Liver (tissue), 9 donors: ENCODE results near the gene CCDC61. TPM values are rescaled to one million over a fixed set of nuclear protein-coding genes. Genes with fewer than 3 reads are reported as not detected.

Experiments used
- DNase-seq: peaks from one replicate; pipeline ENCODE4 v3.0.0-alpha.2; 2017; ENCODE audit warnings: low spot score
- H3K27ac ChIP-seq, 2 donors: one replicate each; pipeline ENCODE4 v1.7.0; 2013; ENCODE audit warnings: inconsistent platforms in 2 of 2, low read length in 2 of 2, control low read depth in 1 of 2, low read depth in 1 of 2, mild to moderate bottlenecking in 1 of 2
- H3K27me3 ChIP-seq, 4 donors: one replicate each; pipeline versions ENCODE4 v1.6.1 to v1.7.0; 2013; ENCODE audit warnings: low read length in 3 of 4, inconsistent platforms in 1 of 4, mild to moderate bottlenecking in 1 of 4, moderate library complexity in 1 of 4; ENCODE audit not compliant: control insufficient read depth in 4 of 4, insufficient read depth in 4 of 4
- H3K36me3 ChIP-seq, 4 donors: one replicate each; pipeline versions ENCODE4 v1.6.1 to v1.7.0; 2013; ENCODE audit warnings: low read length in 3 of 4, mild to moderate bottlenecking in 3 of 4, low read depth in 1 of 4, moderate library complexity in 1 of 4; ENCODE audit not compliant: control insufficient read depth in 4 of 4, insufficient read depth in 3 of 4
- H3K4me1 ChIP-seq, 4 donors: one replicate each; pipeline versions ENCODE4 v1.6.1 to v1.7.0; 2013; ENCODE audit warnings: low read length in 3 of 4, mild to moderate bottlenecking in 3 of 4, moderate library complexity in 1 of 4; ENCODE audit not compliant: control insufficient read depth in 4 of 4, insufficient read depth in 4 of 4
- H3K4me3 ChIP-seq, 3 donors: one replicate each; pipeline versions ENCODE4 v1.6.1 to v1.7.0; 2013; ENCODE audit warnings: low read length in 3 of 3, control low read depth in 1 of 3, low read depth in 1 of 3, mild to moderate bottlenecking in 1 of 3
- H3K9ac ChIP-seq, 2 donors: one replicate each; pipeline ENCODE4 v1.7.0; 2013; ENCODE audit warnings: low read length in 2 of 2, mild to moderate bottlenecking in 2 of 2, moderate library complexity in 2 of 2, control low read depth in 1 of 2, low read depth in 1 of 2
- H3K9me3 ChIP-seq, 4 donors: one replicate each; pipeline versions ENCODE4 v1.6.1 to v1.7.0; 2013; ENCODE audit warnings: low read length in 3 of 4; ENCODE audit not compliant: control insufficient read depth in 4 of 4
- EGR1 ChIP-seq, 2 donors: IDR thresholded peaks; 2 replicates each; pipeline ENCODE4 v1.6.1; 2016 to 2018; ENCODE audit warnings: antibody characterized with exemption in 2 of 2, low read depth in 2 of 2
- FOXA1 ChIP-seq: IDR thresholded peaks from 2 replicates; pipeline ENCODE4 v1.6.1; 2016; ENCODE audit warnings: antibody characterized with exemption
- FOXA2 ChIP-seq: IDR thresholded peaks from 2 replicates; pipeline ENCODE4 v1.6.1; 2016; ENCODE audit warnings: antibody characterized with exemption
- GABPA ChIP-seq, 2 donors: IDR thresholded peaks in 1 of 2; conservative IDR thresholded peaks in 1 of 2; 2 replicates each; pipeline ENCODE4 v1.6.1; 2016; ENCODE audit warnings: antibody characterized with exemption in 2 of 2, mild to moderate bottlenecking in 1 of 2, moderate library complexity in 1 of 2
- HNF4A ChIP-seq, 2 donors: conservative IDR thresholded peaks; 2 replicates each; pipeline ENCODE4 v1.6.1; 2016; ENCODE audit warnings: antibody characterized with exemption in 2 of 2, mild to moderate bottlenecking in 2 of 2
- HNF4G ChIP-seq: IDR thresholded peaks from 2 replicates; pipeline ENCODE4 v1.6.1; 2016; ENCODE audit warnings: antibody characterized with exemption
- NR2F2 ChIP-seq: IDR thresholded peaks from 2 replicates; pipeline ENCODE4 v1.6.1; 2016; ENCODE audit warnings: antibody characterized with exemption
- RXRA ChIP-seq, 2 donors: IDR thresholded peaks; 2 replicates each; pipeline ENCODE4 v1.6.1; 2017 to 2018; ENCODE audit warnings: antibody characterized with exemption in 2 of 2, mild to moderate bottlenecking in 1 of 2
- SP1 ChIP-seq: IDR thresholded peaks from 2 replicates; pipeline ENCODE4 v1.6.1; 2018; ENCODE audit warnings: antibody characterized with exemption, mild to moderate bottlenecking
- TAF1 ChIP-seq: conservative IDR thresholded peaks from 2 replicates; pipeline ENCODE4 v1.6.1; 2016; ENCODE audit warnings: antibody characterized with exemption, mild to moderate bottlenecking
- YY1 ChIP-seq: IDR thresholded peaks from 2 replicates; pipeline ENCODE4 v1.6.1; 2016; ENCODE audit warnings: antibody characterized with exemption, mild to moderate bottlenecking
- WGBS: extraction: QIAGEN DNeasy Blood & Tissue Kit; methylation state at CpG from one replicate; pipeline ENCODE4 v1.1.7; 2013; 5-methylcytosine and 5-hydroxymethylcytosine counted together
- polyA plus RNA-seq, 2 donors: library from polyadenylated mRNA; stranded (reverse) in 1 of 2; unstranded in 1 of 2; fragments of 200-250 nt in 1 of 2; fragments of >200 nt in 1 of 2; fragmentation: Nextera tagmentation in 1 of 2; extraction: Ambion mirVana in 1 of 2; gene quantifications; one replicate each; pipeline versions ENCODE4 v1.2.1 to v1.2.3, GENCODE V29; 2013 to 2015
- total RNA-seq, 2 donors: library from RNA; depleted of rRNA; stranded (reverse); fragments of >200 nt; gene quantifications; one replicate each; pipeline ENCODE4 v1.2.3, GENCODE V29; 2014
- TF ChIP-seq, protein P1 (sequence below): IDR thresholded peaks from 2 replicates; pipeline ENCODE4 v1.6.1; 2016; ENCODE audit warnings: antibody characterized with exemption
- TF ChIP-seq, protein P2 (sequence below): IDR thresholded peaks from 2 replicates; pipeline ENCODE4 v1.6.1; 2016; ENCODE audit warnings: antibody characterized with exemption
- TF ChIP-seq, protein P3 (sequence below): fragments of 150-350 bp; IDR thresholded peaks from 2 replicates; pipeline ENCODE4 v1.5.1; 2017; ENCODE audit warnings: improper control_type of control experiment, low read depth, low read length; ENCODE audit not compliant: missing input control
- TF ChIP-seq, protein P4 (sequence below): IDR thresholded peaks from 2 replicates; pipeline ENCODE4 v1.6.1; 2016; ENCODE audit warnings: antibody characterized with exemption
- TF ChIP-seq, protein P5 (sequence below): IDR thresholded peaks from 2 replicates; pipeline ENCODE4 v1.6.1; 2016; ENCODE audit warnings: antibody characterized with exemption, mild to moderate bottlenecking
- donor health status: healthy.
- donor health status: healthy.
- donor health status: healthy.
- donor health status: healthy.
- donor health status: healthy.

CCDC61 gene
- total and polyA plus RNA-seq, 4 donors, result 1.7 to 6.3 (median 2.9) TPM

DNA sequence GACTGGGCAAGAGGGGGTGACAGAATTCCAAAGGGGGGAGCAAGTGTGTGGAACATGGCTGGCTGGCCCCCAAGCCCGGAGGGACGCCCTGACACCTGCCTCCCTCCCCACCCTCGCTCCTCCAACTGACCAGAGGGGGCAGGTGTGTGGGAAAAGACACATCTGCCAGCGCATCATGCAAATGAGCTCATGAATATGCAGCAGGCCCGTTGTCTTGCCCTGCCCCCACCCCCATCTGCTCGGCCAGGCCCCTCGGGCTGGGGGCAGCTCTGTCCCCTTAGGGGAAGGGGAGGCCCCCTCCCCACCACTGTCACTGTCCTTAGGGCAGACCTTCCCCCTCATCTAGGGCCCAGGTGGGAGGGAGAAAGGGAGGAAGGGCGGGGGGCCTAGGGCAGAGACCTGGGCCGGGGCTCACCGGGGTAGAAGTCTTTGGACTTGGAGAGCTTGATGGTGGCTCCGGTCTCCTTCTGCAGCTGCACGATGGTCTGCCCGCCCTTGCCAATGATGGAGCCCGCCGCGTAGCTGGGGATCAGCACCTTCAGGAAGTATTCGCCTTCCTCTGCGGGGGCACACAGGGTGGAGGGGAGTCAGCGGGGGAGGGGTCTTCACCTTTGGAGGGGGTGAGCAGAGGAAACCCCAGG, 34.6 kb upstream of the CCDC61 start:
- Histone ChIP-seq H3K36me3 (no peaks in the 10 kb centered on the region), H3K27me3 (peaks cover 0 to 5% (median 1%) of the 10 kb centered on the region in 4 donors), H3K4me3 (no peak overlapping the region), H3K4me1 (no peaks in the 10 kb centered on the region), H3K9me3 (no peaks in the 10 kb centered on the region), H3K27ac (no peak overlapping the region), H3K9ac (no peak overlapping the region)
- 12% methylated on average over 19 of the region's 19 CpGs for WGBS
- TF ChIP-seq HNF4G (no peak), TAF1 (no peak), NR2F2 (no peak), HNF4A (conservative IDR thresholded peaks at IDR 0.05) (no peak), FOXA2 (no peak), YY1 (no peak), SP1 (no peak), FOXA1 (no peak), GABPA (IDR thresholded peaks at IDR 0.05 in 1 of 2, conservative IDR thresholded peaks at IDR 0.05 in 1 of 2) (no peak), RXRA (IDR thresholded peaks at IDR 0.05) (no peak), EGR1 (IDR thresholded peaks at IDR 0.05; ENCODE audit: low read depth in 2 of 2) (no peak)
- TF ChIP-seq, protein P1, sequence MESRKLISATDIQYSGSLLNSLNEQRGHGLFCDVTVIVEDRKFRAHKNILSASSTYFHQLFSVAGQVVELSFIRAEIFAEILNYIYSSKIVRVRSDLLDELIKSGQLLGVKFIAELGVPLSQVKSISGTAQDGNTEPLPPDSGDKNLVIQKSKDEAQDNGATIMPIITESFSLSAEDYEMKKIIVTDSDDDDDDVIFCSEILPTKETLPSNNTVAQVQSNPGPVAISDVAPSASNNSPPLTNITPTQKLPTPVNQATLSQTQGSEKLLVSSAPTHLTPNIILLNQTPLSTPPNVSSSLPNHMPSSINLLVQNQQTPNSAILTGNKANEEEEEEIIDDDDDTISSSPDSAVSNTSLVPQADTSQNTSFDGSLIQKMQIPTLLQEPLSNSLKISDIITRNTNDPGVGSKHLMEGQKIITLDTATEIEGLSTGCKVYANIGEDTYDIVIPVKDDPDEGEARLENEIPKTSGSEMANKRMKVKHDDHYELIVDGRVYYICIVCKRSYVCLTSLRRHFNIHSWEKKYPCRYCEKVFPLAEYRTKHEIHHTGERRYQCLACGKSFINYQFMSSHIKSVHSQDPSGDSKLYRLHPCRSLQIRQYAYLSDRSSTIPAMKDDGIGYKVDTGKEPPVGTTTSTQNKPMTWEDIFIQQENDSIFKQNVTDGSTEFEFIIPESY, result no peak
- TF ChIP-seq, protein P2, sequence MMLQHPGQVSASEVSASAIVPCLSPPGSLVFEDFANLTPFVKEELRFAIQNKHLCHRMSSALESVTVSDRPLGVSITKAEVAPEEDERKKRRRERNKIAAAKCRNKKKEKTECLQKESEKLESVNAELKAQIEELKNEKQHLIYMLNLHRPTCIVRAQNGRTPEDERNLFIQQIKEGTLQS, result no peak
- TF ChIP-seq, protein P3, sequence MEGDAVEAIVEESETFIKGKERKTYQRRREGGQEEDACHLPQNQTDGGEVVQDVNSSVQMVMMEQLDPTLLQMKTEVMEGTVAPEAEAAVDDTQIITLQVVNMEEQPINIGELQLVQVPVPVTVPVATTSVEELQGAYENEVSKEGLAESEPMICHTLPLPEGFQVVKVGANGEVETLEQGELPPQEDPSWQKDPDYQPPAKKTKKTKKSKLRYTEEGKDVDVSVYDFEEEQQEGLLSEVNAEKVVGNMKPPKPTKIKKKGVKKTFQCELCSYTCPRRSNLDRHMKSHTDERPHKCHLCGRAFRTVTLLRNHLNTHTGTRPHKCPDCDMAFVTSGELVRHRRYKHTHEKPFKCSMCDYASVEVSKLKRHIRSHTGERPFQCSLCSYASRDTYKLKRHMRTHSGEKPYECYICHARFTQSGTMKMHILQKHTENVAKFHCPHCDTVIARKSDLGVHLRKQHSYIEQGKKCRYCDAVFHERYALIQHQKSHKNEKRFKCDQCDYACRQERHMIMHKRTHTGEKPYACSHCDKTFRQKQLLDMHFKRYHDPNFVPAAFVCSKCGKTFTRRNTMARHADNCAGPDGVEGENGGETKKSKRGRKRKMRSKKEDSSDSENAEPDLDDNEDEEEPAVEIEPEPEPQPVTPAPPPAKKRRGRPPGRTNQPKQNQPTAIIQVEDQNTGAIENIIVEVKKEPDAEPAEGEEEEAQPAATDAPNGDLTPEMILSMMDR, result no peak
- TF ChIP-seq, protein P4, sequence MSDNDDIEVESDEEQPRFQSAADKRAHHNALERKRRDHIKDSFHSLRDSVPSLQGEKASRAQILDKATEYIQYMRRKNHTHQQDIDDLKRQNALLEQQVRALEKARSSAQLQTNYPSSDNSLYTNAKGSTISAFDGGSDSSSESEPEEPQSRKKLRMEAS, result no peak
- TF ChIP-seq, protein P5, sequence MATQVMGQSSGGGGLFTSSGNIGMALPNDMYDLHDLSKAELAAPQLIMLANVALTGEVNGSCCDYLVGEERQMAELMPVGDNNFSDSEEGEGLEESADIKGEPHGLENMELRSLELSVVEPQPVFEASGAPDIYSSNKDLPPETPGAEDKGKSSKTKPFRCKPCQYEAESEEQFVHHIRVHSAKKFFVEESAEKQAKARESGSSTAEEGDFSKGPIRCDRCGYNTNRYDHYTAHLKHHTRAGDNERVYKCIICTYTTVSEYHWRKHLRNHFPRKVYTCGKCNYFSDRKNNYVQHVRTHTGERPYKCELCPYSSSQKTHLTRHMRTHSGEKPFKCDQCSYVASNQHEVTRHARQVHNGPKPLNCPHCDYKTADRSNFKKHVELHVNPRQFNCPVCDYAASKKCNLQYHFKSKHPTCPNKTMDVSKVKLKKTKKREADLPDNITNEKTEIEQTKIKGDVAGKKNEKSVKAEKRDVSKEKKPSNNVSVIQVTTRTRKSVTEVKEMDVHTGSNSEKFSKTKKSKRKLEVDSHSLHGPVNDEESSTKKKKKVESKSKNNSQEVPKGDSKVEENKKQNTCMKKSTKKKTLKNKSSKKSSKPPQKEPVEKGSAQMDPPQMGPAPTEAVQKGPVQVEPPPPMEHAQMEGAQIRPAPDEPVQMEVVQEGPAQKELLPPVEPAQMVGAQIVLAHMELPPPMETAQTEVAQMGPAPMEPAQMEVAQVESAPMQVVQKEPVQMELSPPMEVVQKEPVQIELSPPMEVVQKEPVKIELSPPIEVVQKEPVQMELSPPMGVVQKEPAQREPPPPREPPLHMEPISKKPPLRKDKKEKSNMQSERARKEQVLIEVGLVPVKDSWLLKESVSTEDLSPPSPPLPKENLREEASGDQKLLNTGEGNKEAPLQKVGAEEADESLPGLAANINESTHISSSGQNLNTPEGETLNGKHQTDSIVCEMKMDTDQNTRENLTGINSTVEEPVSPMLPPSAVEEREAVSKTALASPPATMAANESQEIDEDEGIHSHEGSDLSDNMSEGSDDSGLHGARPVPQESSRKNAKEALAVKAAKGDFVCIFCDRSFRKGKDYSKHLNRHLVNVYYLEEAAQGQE, result no peak
- DNase-seq, result no peak
